ENCODE measurements around the gene DIS3.

The DIS3 gene

GRCh38 chr13:72774019-72774418 lies 7.7 kb downstream of the DIS3 start:
- DNase-seq (ENCODE audit: low read depth): no peak
- H3K4me3 ChIP-seq (ENCODE audit: low read depth, low read length): no peak overlapping the region
- TF ChIP-seq CTCF (IDR thresholded peaks at IDR 0.05; ENCODE audit: low read depth, low read length, missing control alignments): no peak

GRCh38 chr13:72763411-72763810 lies 18.3 kb downstream of the DIS3 start:
- DNase-seq (ENCODE audit: low read depth): no peak
- TF ChIP-seq CTCF (IDR thresholded peaks at IDR 0.05; ENCODE audit: low read depth, low read length, missing control alignments): no peak
- H3K4me3 ChIP-seq (ENCODE audit: low read depth, low read length): no peak overlapping the region

- TF ChIP-seq CTCF (IDR thresholded peaks at IDR 0.05; ENCODE audit: low read depth, low read length, missing control alignments): no peak
- no peak for DNase-seq (ENCODE audit: low read depth)
- no peak overlapping the region for H3K4me3 ChIP-seq (ENCODE audit: low read depth, low read length)
Observed at GRCh38 chr13:72760189-72760588, 21.5 kb downstream of the DIS3 start.

GRCh38 chr13:72757792-72758535 lies 23.7 kb downstream of the DIS3 start:
- DNase-seq (ENCODE audit: low read depth): no peak
- no peak overlapping the region for H3K4me3 ChIP-seq (ENCODE audit: low read depth, low read length)
- TF ChIP-seq CTCF (IDR thresholded peaks at IDR 0.05; ENCODE audit: low read depth, low read length, missing control alignments): no peak

- no peak for DNase-seq (ENCODE audit: low read depth)
- TF ChIP-seq CTCF (IDR thresholded peaks at IDR 0.05; ENCODE audit: low read depth, low read length, missing control alignments): no peak
- H3K4me3 ChIP-seq (ENCODE audit: low read depth, low read length): no peak overlapping the region
Observed at GRCh38 chr13:72754111-72754510, 27.6 kb downstream of the DIS3 start.

- DNase-seq (ENCODE audit: low read depth): no peak
- no peak overlapping the region for H3K4me3 ChIP-seq (ENCODE audit: low read depth, low read length)
- no peak for TF ChIP-seq CTCF (IDR thresholded peaks at IDR 0.05; ENCODE audit: low read depth, low read length, missing control alignments)
Observed at GRCh38 chr13:72751220-72751619, 30.5 kb downstream of the DIS3 start.

GRCh38 chr13:72745260-72745659 lies 36.4 kb downstream of the DIS3 start:
- TF ChIP-seq CTCF (IDR thresholded peaks at IDR 0.05; ENCODE audit: low read depth, low read length, missing control alignments): no peak
- no peak overlapping the region for H3K4me3 ChIP-seq (ENCODE audit: low read depth, low read length)
- DNase-seq (ENCODE audit: low read depth): no peak
